ENCODE data around the gene GADL1.

Gene GADL1

DNA sequence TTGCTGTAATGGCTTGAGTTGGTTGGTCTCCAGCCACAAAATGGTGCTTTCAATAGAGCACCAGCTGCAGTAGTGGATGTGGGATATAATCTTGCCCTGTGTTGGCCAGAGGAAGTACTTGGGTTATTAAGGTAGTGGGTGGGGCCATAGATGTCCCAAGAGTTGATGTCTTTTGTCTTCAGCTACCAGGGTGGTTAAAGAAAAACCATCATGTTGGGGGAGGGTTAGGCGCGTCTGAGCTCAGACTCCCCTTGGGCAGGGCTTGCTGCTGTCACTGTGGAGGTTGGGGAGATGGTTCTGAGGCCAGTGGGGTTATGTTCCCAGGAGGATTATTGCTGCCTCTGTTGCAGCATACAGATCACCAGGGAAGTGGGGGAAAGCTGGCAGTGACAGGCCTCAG lies 46.9 kb upstream of the GADL1 start:
- no peaks in the 10 kb centered on the region for H3F3A ChIP-seq (ENCODE audit: insufficient read depth, low read length)
- H3K4me2 ChIP-seq (ENCODE audit: low read length) = no peak overlapping the region
- no peaks in the 10 kb centered on the region for H4K20me1 ChIP-seq (ENCODE audit: insufficient read depth, low read length)

DNA sequence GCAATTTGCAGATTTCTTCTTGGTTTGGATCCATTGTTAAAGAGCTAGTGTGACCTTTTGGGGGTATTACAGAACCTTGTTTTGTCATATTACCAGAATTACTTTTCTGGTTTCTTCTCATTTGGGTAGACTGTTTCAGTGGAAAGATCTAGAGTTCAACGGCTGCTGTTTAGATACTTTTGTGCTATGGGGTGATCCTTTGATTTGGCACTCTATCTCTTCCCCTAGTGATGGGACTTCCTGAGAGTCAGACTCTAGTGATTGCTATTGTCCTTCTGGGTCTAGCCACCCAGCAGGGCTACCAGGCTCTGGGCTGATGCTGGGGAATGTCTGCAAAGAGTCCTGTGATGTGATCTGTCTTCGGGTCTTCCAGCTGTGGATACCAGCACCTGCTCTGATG lies 46.3 kb upstream of the GADL1 start:
- no peaks in the 10 kb centered on the region for H3K9me2 ChIP-seq (ENCODE audit: low read depth, low read length)

More for the DNA sequence above, 46.9 kb upstream of the GADL1 start:
- Histone ChIP-seq H2AFZ (ENCODE audit: low read length) (no peak overlapping the region), H3K4me1 (ENCODE audit: insufficient read depth, low read length, severe bottlenecking) (no peaks in the 10 kb centered on the region), H3K36me3 (ENCODE audit: insufficient read depth, low read length) (no peaks in the 10 kb centered on the region), H3K79me2 (ENCODE audit: insufficient read depth, low read length) (no peaks in the 10 kb centered on the region), H3K27ac (ENCODE audit: low read depth, low read length, poor library complexity, severe bottlenecking) (no peak overlapping the region), H3K27me3 (ENCODE audit: insufficient read depth, low read length) (no peaks in the 10 kb centered on the region), H3K9me3 (ENCODE audit: low read length) (no peaks in the 10 kb centered on the region), H3K9me2 (ENCODE audit: low read depth, low read length) (no peaks in the 10 kb centered on the region), H3K9ac (ENCODE audit: low read length) (no peak overlapping the region), H3K4me3 (ENCODE audit: low read depth, low read length, poor library complexity, severe bottlenecking) (no peak overlapping the region)
- TF ChIP-seq, protein P1, sequence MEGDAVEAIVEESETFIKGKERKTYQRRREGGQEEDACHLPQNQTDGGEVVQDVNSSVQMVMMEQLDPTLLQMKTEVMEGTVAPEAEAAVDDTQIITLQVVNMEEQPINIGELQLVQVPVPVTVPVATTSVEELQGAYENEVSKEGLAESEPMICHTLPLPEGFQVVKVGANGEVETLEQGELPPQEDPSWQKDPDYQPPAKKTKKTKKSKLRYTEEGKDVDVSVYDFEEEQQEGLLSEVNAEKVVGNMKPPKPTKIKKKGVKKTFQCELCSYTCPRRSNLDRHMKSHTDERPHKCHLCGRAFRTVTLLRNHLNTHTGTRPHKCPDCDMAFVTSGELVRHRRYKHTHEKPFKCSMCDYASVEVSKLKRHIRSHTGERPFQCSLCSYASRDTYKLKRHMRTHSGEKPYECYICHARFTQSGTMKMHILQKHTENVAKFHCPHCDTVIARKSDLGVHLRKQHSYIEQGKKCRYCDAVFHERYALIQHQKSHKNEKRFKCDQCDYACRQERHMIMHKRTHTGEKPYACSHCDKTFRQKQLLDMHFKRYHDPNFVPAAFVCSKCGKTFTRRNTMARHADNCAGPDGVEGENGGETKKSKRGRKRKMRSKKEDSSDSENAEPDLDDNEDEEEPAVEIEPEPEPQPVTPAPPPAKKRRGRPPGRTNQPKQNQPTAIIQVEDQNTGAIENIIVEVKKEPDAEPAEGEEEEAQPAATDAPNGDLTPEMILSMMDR (IDR thresholded peaks at IDR 0.05; ENCODE audit: low read length) = no peak
- no peak for TF ChIP-seq EZH2 (IDR thresholded peaks at IDR 0.05; ENCODE audit: borderline replicate concordance, low read length)

DNA sequence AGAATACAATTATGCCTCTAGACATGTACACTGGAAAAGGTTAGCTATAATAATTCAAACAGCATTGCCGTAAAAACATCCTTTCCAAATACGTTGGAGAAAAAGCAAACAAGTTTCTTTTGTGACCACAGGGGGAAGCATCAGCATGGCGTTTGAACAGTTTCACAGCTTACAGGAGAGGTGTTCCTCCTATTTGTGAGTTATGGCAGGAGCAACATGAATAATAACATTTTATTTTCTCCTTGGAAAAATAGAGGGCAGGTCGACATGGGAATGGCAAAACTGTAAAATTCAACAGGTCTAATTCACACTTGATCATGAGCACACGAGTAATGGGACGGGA lies 39.7 kb upstream of the GADL1 start:
- no peak overlapping the region for H3K27ac ChIP-seq (ENCODE audit: low read depth, low read length, poor library complexity, severe bottlenecking)
- no peaks in the 10 kb centered on the region for H3K79me2 ChIP-seq (ENCODE audit: insufficient read depth, low read length)
- no peaks in the 10 kb centered on the region for H3K4me1 ChIP-seq (ENCODE audit: insufficient read depth, low read length, severe bottlenecking)
- no peak overlapping the region for H3K4me3 ChIP-seq (ENCODE audit: low read depth, low read length, poor library complexity, severe bottlenecking)
- no peaks in the 10 kb centered on the region for H3K9me3 ChIP-seq (ENCODE audit: low read length)
- no peak for TF ChIP-seq EZH2 (IDR thresholded peaks at IDR 0.05; ENCODE audit: borderline replicate concordance, low read length)
- TF ChIP-seq, protein P1 (IDR thresholded peaks at IDR 0.05; ENCODE audit: low read length) = peak; percentile 35; the same call in 1 of the 2 replicates
- no peak overlapping the region for H2AFZ ChIP-seq (ENCODE audit: low read length)
- H3K36me3 ChIP-seq (ENCODE audit: insufficient read depth, low read length) = no peaks in the 10 kb centered on the region
- H3K9ac ChIP-seq (ENCODE audit: low read length) = no peak overlapping the region
- no peaks in the 10 kb centered on the region for H3F3A ChIP-seq (ENCODE audit: insufficient read depth, low read length)
- no peak overlapping the region for H3K4me2 ChIP-seq (ENCODE audit: low read length)
- no peaks in the 10 kb centered on the region for H3K9me2 ChIP-seq (ENCODE audit: low read depth, low read length)
- no peaks in the 10 kb centered on the region for H3K27me3 ChIP-seq (ENCODE audit: insufficient read depth, low read length)
- H4K20me1 ChIP-seq (ENCODE audit: insufficient read depth, low read length) = no peaks in the 10 kb centered on the region

More for the DNA sequence above, 46.3 kb upstream of the GADL1 start:
- Histone ChIP-seq H2AFZ (ENCODE audit: low read length) (no peak overlapping the region), H3K27ac (ENCODE audit: low read depth, low read length, poor library complexity, severe bottlenecking) (no peak overlapping the region), H4K20me1 (ENCODE audit: insufficient read depth, low read length) (no peaks in the 10 kb centered on the region), H3K36me3 (ENCODE audit: insufficient read depth, low read length) (no peaks in the 10 kb centered on the region), H3K79me2 (ENCODE audit: insufficient read depth, low read length) (no peaks in the 10 kb centered on the region), H3K9ac (ENCODE audit: low read length) (no peak overlapping the region), H3K4me1 (ENCODE audit: insufficient read depth, low read length, severe bottlenecking) (no peaks in the 10 kb centered on the region), H3K9me3 (ENCODE audit: low read length) (no peaks in the 10 kb centered on the region), H3K4me3 (ENCODE audit: low read depth, low read length, poor library complexity, severe bottlenecking) (no peak overlapping the region), H3K27me3 (ENCODE audit: insufficient read depth, low read length) (no peaks in the 10 kb centered on the region), H3F3A (ENCODE audit: insufficient read depth, low read length) (no peaks in the 10 kb centered on the region), H3K4me2 (ENCODE audit: low read length) (no peak overlapping the region)
- TF ChIP-seq, protein P1 (IDR thresholded peaks at IDR 0.05; ENCODE audit: low read length) = no peak
- no peak for TF ChIP-seq EZH2 (IDR thresholded peaks at IDR 0.05; ENCODE audit: borderline replicate concordance, low read length)

All from OCI-LY1 (cell line).